ENCODE measurements around the gene PGR. TPM values are rescaled to one million over a fixed set of nuclear protein-coding genes. Genes with fewer than 3 reads are reported as not detected.

PGR gene
- total RNA-seq, 3 donors from 2014 or later (not counting 1 experiment from before 2014, with no cell fraction given), result not detected

DNA sequence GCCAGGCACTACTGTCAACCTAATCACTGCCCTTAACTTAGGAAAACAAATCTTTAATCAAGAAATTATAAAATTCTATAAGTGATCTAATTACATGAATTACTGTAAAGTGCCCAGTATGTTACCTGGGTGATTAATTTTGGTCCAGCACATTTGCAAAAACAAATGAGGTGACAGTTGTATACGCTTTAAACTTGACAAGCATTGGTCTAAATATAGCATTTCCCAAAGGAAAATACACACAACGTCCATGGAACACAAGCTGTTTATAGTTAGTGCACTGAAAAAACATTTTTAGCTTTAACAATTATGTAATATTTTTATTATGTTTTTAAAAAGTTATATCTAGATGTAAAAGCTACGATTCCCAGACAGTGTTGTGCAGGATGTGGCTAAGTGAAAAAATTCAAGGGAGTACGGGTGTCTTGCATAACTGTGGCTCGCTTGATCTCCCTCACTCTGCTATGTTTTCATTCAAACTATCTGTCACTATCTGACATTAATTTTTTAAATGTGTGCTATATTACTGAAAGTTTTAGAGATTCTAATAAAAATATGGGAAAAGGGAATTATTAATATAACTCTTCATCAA, 38.8 kb downstream of the PGR start:
- 79% methylated on average over 2 of the region's 5 CpGs for WGBS (ENCODE audit: insufficient coverage)
- H3K36me3 Mint-ChIP-seq, result peaks cover 8% of the 10 kb centered on the region
- DNase-seq (no peak), ATAC-seq (no peak)
- Histone ChIP-seq H3K9me3 (ENCODE audit: control insufficient read depth, insufficient read depth, low read length) (no peaks in the 10 kb centered on the region), H3K4me1 (ENCODE audit: control insufficient read depth, insufficient read depth, low read length) (no peaks in the 10 kb centered on the region), H3K27ac (ENCODE audit: low read length) (no peak overlapping the region), H3K27me3 (ENCODE audit: control insufficient read depth, insufficient read depth, low read length) (no peaks in the 10 kb centered on the region), H3K4me3 (ENCODE audit: low read length) (no peak overlapping the region), H3K36me3 (ENCODE audit: control insufficient read depth, insufficient read depth, low read length) (no peaks in the 10 kb centered on the region)
- TF ChIP-seq, protein P1, sequence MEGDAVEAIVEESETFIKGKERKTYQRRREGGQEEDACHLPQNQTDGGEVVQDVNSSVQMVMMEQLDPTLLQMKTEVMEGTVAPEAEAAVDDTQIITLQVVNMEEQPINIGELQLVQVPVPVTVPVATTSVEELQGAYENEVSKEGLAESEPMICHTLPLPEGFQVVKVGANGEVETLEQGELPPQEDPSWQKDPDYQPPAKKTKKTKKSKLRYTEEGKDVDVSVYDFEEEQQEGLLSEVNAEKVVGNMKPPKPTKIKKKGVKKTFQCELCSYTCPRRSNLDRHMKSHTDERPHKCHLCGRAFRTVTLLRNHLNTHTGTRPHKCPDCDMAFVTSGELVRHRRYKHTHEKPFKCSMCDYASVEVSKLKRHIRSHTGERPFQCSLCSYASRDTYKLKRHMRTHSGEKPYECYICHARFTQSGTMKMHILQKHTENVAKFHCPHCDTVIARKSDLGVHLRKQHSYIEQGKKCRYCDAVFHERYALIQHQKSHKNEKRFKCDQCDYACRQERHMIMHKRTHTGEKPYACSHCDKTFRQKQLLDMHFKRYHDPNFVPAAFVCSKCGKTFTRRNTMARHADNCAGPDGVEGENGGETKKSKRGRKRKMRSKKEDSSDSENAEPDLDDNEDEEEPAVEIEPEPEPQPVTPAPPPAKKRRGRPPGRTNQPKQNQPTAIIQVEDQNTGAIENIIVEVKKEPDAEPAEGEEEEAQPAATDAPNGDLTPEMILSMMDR (IDR thresholded peaks at IDR 0.05), result no peak
- intact Hi-C loops (cut with micrococcal nuclease), result no loop called here
- no peak overlapping the region for H3K4me3 Mint-ChIP-seq
- H3K27ac Mint-ChIP-seq, result no peak overlapping the region
- H3K9me3 Mint-ChIP-seq, result peaks cover 16 to 19% of the 10 kb centered on the region in 2 donors
- H3K27me3 Mint-ChIP-seq (ENCODE audit: low read depth in 2 of 2), result no peaks in the 10 kb centered on the region
- no peaks in the 10 kb centered on the region for H3K4me1 Mint-ChIP-seq

DNA sequence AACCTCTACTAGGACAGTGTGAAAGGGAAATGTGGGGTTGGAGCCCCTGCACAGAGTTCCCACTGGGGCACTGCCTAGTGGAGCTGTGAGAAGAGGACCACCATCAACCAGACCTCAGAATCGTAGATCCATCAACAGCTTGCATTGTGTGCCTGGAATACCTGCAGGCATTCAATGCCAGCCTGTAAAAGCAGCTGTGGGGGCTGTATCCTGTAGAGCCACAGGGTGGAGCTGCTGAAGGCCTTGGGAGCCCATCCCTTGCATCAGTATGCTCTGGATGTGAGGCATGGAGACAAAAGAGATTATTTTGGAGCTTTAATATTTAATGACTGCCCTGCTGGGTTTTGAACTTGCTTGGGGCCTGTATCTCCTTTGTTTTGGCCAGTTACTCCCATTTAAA, 46.3 kb downstream of the PGR start:
- no peaks in the 10 kb centered on the region for H3K4me1 Mint-ChIP-seq
- ATAC-seq (no peak), DNase-seq (no peak)
- intact Hi-C loops (cut with micrococcal nuclease), result no loop called here
- H3K4me3 Mint-ChIP-seq, result no peak overlapping the region
- H3K27me3 Mint-ChIP-seq (ENCODE audit: low read depth in 2 of 2), result no peaks in the 10 kb centered on the region
- Histone ChIP-seq H3K4me1 (ENCODE audit: control insufficient read depth, insufficient read depth, low read length) (no peaks in the 10 kb centered on the region), H3K27me3 (ENCODE audit: control insufficient read depth, insufficient read depth, low read length) (no peaks in the 10 kb centered on the region), H3K4me3 (ENCODE audit: low read length) (no peak overlapping the region), H3K27ac (ENCODE audit: low read length) (no peak overlapping the region), H3K36me3 (ENCODE audit: control insufficient read depth, insufficient read depth, low read length) (no peaks in the 10 kb centered on the region), H3K9me3 (ENCODE audit: control insufficient read depth, insufficient read depth, low read length) (peaks cover 3% of the 10 kb centered on the region)
- 92% methylated on average over 1 of the region's 1 CpG for WGBS (ENCODE audit: insufficient coverage)
- H3K9me3 Mint-ChIP-seq, result peaks cover 18 to 19% of the 10 kb centered on the region in 2 donors
- TF ChIP-seq, protein P1 (IDR thresholded peaks at IDR 0.05), result no peak
- no peak overlapping the region for H3K27ac Mint-ChIP-seq
- H3K36me3 Mint-ChIP-seq, result peaks cover 11% of the 10 kb centered on the region

DNA sequence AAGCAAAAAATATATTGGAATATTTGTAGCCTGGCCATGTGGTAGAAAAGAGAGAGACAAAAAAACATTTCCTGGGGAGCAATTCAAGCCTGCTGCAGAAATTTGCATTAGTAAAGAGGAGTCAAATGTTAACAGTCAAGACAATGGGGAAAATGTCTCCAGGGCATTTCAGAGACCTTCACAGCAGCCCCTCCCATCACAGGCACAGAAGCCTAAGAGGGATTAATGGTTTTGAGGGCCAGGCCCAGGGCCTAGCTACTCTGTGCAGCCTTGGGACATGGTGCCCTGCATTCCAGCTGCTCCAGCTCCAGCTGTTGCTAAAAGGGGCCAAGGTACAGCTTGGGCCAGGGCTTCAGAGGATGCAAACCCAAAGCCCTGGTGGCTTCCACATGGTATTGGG, 46.8 kb downstream of the PGR start:
- no peaks in the 10 kb centered on the region for H3K4me1 Mint-ChIP-seq
- Histone ChIP-seq H3K36me3 (ENCODE audit: control insufficient read depth, insufficient read depth, low read length) (no peaks in the 10 kb centered on the region), H3K27me3 (ENCODE audit: control insufficient read depth, insufficient read depth, low read length) (no peaks in the 10 kb centered on the region), H3K9me3 (ENCODE audit: control insufficient read depth, insufficient read depth, low read length) (peaks cover 3% of the 10 kb centered on the region), H3K4me1 (ENCODE audit: control insufficient read depth, insufficient read depth, low read length) (no peaks in the 10 kb centered on the region), H3K27ac (ENCODE audit: low read length) (no peak overlapping the region), H3K4me3 (ENCODE audit: low read length) (no peak overlapping the region)
- no peaks in the 10 kb centered on the region for H3K27me3 Mint-ChIP-seq (ENCODE audit: low read depth in 2 of 2)
- no peak for ATAC-seq
- H3K36me3 Mint-ChIP-seq, result peaks cover 11% of the 10 kb centered on the region
- H3K27ac Mint-ChIP-seq, result no peak overlapping the region
- peaks cover 18 to 19% of the 10 kb centered on the region in 2 donors for H3K9me3 Mint-ChIP-seq
- no peak overlapping the region for H3K4me3 Mint-ChIP-seq
- DNase-seq, result no peak
- intact Hi-C loops (cut with micrococcal nuclease), result no loop called here
- TF ChIP-seq, protein P1 (IDR thresholded peaks at IDR 0.05), result no peak

DNA sequence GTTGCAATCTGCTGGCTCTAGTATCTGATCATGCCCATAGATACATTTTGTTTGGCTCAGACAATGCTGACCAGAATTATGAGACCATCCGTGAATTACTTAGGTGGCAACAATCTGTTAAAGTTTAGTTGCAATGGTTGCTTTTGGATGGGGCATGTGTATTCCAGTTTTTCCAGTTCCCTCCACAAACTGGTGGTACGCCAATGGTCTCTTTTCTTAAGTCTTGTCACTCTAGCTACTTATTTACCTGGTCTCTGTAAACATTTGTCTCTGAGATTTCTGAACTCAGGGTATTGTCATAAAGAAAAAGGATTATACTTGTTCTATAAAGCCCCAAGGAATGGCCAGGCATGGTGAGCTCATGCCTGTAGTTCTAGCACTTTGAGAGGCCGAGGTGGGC, 65.9 kb downstream of the PGR start:
- H3K27ac Mint-ChIP-seq, result no peak overlapping the region
- Histone ChIP-seq H3K4me3 (ENCODE audit: low read length) (no peak overlapping the region), H3K9me3 (ENCODE audit: control insufficient read depth, insufficient read depth, low read length) (no peaks in the 10 kb centered on the region), H3K4me1 (ENCODE audit: control insufficient read depth, insufficient read depth, low read length) (no peaks in the 10 kb centered on the region), H3K27me3 (ENCODE audit: control insufficient read depth, insufficient read depth, low read length) (no peaks in the 10 kb centered on the region), H3K36me3 (ENCODE audit: control insufficient read depth, insufficient read depth, low read length) (no peaks in the 10 kb centered on the region), H3K27ac (ENCODE audit: low read length) (no peak overlapping the region)
- no peaks in the 10 kb centered on the region for H3K27me3 Mint-ChIP-seq (ENCODE audit: low read depth in 2 of 2)
- no peaks in the 10 kb centered on the region for H3K4me1 Mint-ChIP-seq
- no peaks in the 10 kb centered on the region for H3K36me3 Mint-ChIP-seq
- ATAC-seq (no peak), DNase-seq (no peak)
- TF ChIP-seq, protein P1 (IDR thresholded peaks at IDR 0.05), result no peak
- peaks cover 0 to 10% of the 10 kb centered on the region in 2 donors for H3K9me3 Mint-ChIP-seq
- WGBS (ENCODE audit: insufficient coverage), result 57% methylated on average over 2 of the region's 3 CpGs
- intact Hi-C loops (cut with micrococcal nuclease), result no loop called here
- no peak overlapping the region for H3K4me3 Mint-ChIP-seq
